Panc1 (cell line): ENCODE data around the gene SMURF2. TPM values are rescaled to one million over a fixed set of nuclear protein-coding genes. Genes with fewer than 3 reads are reported as not detected.

ENCODE experiments used
- ATAC-seq: fragments of 200-7000 bp; cut with Tn5 transposase; 2 replicates; pipeline ENCODE4 v1.9.1; 2020; ENCODE audit warnings: mild to moderate bottlenecking, moderate library complexity
- BruUV-seq: library from RNA; stranded (reverse); fragments of 400-500 nt; replicated peaks from 2 replicates; lab custom pipeline; 2021; lab: Mats Ljungman, UMichigan
- CTCF ChIA-PET: fragments of 300-600 bp; sonication (Branson Sonifier 250); formaldehyde crosslinking; loops from one replicate; lab custom pipeline; 2022; ENCODE audit warnings: antibody characterized with exemption; lab: Charles Lee
- POLR2A ChIA-PET: fragments of 300-600 bp; sonication (Branson Sonifier 250); formaldehyde crosslinking; loops from one replicate; lab custom pipeline; 2022; ENCODE audit warnings: antibody characterized with exemption; lab: Charles Lee
- DNase-seq: peaks from one replicate; pipeline ENCODE4 v3.0.0-alpha.2; 2010; ENCODE audit warnings: low read depth, low spot score
- H3K27ac ChIP-seq: 2 replicates; pipeline ENCODE4 v1.5.1; 2011; ENCODE audit warnings: mild to moderate bottlenecking, low read length, inconsistent platforms
- H3K27me3 ChIP-seq: fragments of 200-500 bp; sonication (Bioruptor generic); 2 replicates; pipeline ENCODE4 v1.6.0; 2014; ENCODE audit warnings: low read length, inconsistent platforms; ENCODE audit not compliant: control insufficient read depth, insufficient read depth
- H3K36me3 ChIP-seq: fragments of 200-500 bp; sonication (Bioruptor generic); 2 replicates; pipeline ENCODE4 v1.5.1; 2014; ENCODE audit warnings: inconsistent platforms, mild to moderate bottlenecking, low read length, moderate library complexity; ENCODE audit not compliant: control insufficient read depth, insufficient read depth
- H3K4me1 ChIP-seq: 2 replicates; pipeline ENCODE4 v1.5.1; 2011; ENCODE audit warnings: inconsistent platforms, mild to moderate bottlenecking, low read length, moderate library complexity; ENCODE audit not compliant: control insufficient read depth, insufficient read depth
- H3K4me3 ChIP-seq, 2 experiments: 2 replicates each; pipeline ENCODE4 v1.5.1; 2011 to 2012; ENCODE audit warnings: low read depth in 2 of 2, low read length in 2 of 2, mild to moderate bottlenecking in 2 of 2, inconsistent platforms in 1 of 2, moderate library complexity in 1 of 2
- H3K9me3 ChIP-seq: fragments of 200-500 bp; sonication (Bioruptor generic); 2 replicates; pipeline ENCODE4 v1.5.1; 2014; ENCODE audit warnings: low read depth, mild to moderate bottlenecking, inconsistent platforms, low read length, moderate library complexity; ENCODE audit not compliant: control insufficient read depth, insufficient read depth
- CTCF ChIP-seq: fragments of 450-650 bp; IDR thresholded peaks from 2 replicates; pipeline ENCODE4 v1.5.1; 2017; ENCODE audit warnings: mild to moderate bottlenecking
- POLR2AphosphoS5 ChIP-seq: IDR thresholded peaks from 2 replicates; pipeline ENCODE4 v1.6.1; 2012; ENCODE audit warnings: mild to moderate bottlenecking, low read depth, low read length, moderate library complexity
- REST ChIP-seq, 2 experiments: IDR thresholded peaks; 2 replicates each; pipeline ENCODE4 v1.6.1; 2011 to 2012; ENCODE audit warnings: low read depth in 2 of 2, control low read depth in 1 of 2, low read length in 1 of 2, mild to moderate bottlenecking in 1 of 2, moderate library complexity in 1 of 2; ENCODE audit not compliant: insufficient read depth in 1 of 2
- SIN3A ChIP-seq: IDR thresholded peaks from 2 replicates; pipeline ENCODE4 v1.6.1; 2012; ENCODE audit warnings: low read depth, mild to moderate bottlenecking, low read length, moderate library complexity, borderline replicate concordance; ENCODE audit not compliant: insufficient read depth
- TCF7L2 ChIP-seq: IDR thresholded peaks from 2 replicates; pipeline ENCODE4 v1.6.1; 2011; ENCODE audit warnings: mild to moderate bottlenecking, low read depth, low read length, inconsistent platforms
- in situ Hi-C: cut with HindIII; loops from 2 replicates; pipeline ENCODE4 v1.10.0; 2016; ENCODE audit warnings: low sequenced_read_pairs, low pct_unique_long_range_greater_than_20kb
- intact Hi-C: fragments of 100-400 bp; cut with micrococcal nuclease; formaldehyde crosslinking; loops from one replicate; pipeline ENCODE4 v1.10.0; 2022; ENCODE audit not compliant: unreplicated experiment
- total RNA-seq: library from RNA; stranded (reverse); gene quantifications from one replicate; pipeline ENCODE4 v1.2.1, GENCODE V29; 2021; ENCODE audit not compliant: unreplicated experiment

SMURF2 gene
- total RNA-seq, 1 experiment from 2014 or later = 21.3 TPM

DNA sequence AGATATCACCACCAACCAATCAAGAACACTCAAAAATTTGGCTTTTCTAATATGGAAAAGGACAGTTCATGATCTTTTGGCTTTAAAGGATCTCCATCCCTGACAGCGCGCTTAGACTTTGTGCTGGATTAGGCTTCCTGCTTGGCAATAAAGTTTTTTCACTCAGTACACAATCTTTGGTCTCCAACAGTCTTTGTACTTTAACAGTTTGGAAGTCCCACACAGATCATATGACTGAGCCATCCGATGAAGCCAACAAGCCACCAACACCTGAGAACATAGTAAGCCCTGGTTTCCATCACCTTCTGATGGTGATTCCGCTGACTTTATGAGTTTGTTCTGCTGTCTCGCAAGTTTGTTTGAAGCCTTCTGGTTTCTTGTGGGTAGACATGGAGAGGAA is 34.3 kb downstream of the SMURF2 start:
- no peaks in the 10 kb centered on the region for H3K9me3 ChIP-seq
- H3K27me3 ChIP-seq = no peaks in the 10 kb centered on the region
- ChIA-PET POLR2A (no interaction called here), CTCF (no interaction called here)
- DNase-seq (no peak), ATAC-seq (no peak)
- in situ Hi-C loops = no loop called here
- H3K36me3 ChIP-seq = no peaks in the 10 kb centered on the region
- H3K27ac ChIP-seq = no peak overlapping the region
- BruUV-seq = no TSS peak
- H3K4me1 ChIP-seq = peaks cover 4% of the 10 kb centered on the region; the same call in 1 of the 2 replicates
- H3K4me3 ChIP-seq = no peak overlapping the region
- intact Hi-C loops = no loop called here
- TF ChIP-seq SIN3A = no peak
- no peak for TF ChIP-seq TCF7L2
- TF ChIP-seq REST (IDR thresholded peaks at IDR 0.05; ENCODE audit: insufficient read depth in 1 of 2, low read depth in 2 of 2, low read length in 1 of 2) = no peak
- no peak for TF ChIP-seq POLR2AphosphoS5
- no peak for TF ChIP-seq CTCF

DNA sequence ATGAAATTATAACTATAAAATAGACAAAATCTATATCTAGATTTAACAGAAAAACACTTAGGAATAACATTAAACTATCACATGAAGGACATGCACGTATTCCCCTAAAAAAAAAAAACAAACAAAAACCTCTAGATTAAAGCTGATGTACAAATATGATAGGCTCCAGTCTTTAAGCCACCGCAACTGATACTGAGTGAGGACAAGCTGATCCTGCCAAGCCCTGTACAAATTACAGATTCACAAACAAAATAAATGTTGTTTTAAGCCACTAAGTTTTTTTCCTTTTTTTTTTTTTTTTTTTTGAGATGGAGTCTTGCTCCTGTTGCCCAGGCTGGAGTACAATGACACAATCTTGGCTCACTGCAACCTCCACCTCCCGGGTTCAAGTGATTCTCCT is 35.3 kb downstream of the SMURF2 start:
- no peak for TF ChIP-seq REST (IDR thresholded peaks at IDR 0.05; ENCODE audit: insufficient read depth in 1 of 2, low read depth in 2 of 2, low read length in 1 of 2)
- no peak for TF ChIP-seq SIN3A
- TF ChIP-seq CTCF = no peak
- no peak for TF ChIP-seq POLR2AphosphoS5
- no peak for TF ChIP-seq TCF7L2
- no peak overlapping the region for H3K4me3 ChIP-seq
- ChIA-PET POLR2A (no interaction called here), CTCF (no interaction called here)
- ATAC-seq (no peak), DNase-seq (no peak)
- intact Hi-C loops (no loop called here), in situ Hi-C loops (no loop called here)
- no peaks in the 10 kb centered on the region for H3K36me3 ChIP-seq
- no peaks in the 10 kb centered on the region for H3K27me3 ChIP-seq
- BruUV-seq = no TSS peak
- no peaks in the 10 kb centered on the region for H3K9me3 ChIP-seq
- no peak overlapping the region for H3K27ac ChIP-seq
- H3K4me1 ChIP-seq = peaks cover 4% of the 10 kb centered on the region; the same call in 1 of the 2 replicates
